ENCODE results near the gene GATAD2A.

GRCh38 chr19:19487950-19488874 is 82.7 kb downstream of the GATAD2A start:
- no peak for TF ChIP-seq CTCF (IDR thresholded peaks at IDR 0.05)
- TF ChIP-seq POLR2A (IDR thresholded peaks at IDR 0.05): no peak
